HG02870 (cell line): ENCODE data around the gene LRP1B.

ENCODE experiments used
- ATAC-seq: cut with Tn5 transposase; IDR thresholded peaks from one replicate; pipeline ENCODE4 v1.9.1; 2021; ENCODE audit warnings: mild to moderate bottlenecking, moderate library complexity; ENCODE audit not compliant: unreplicated experiment

LRP1B gene

GRCh38 chr2:141490886-141491285 is 639.9 kb downstream of the LRP1B start:
- ATAC-seq = no peak

- no peak for ATAC-seq
Measured at GRCh38 chr2:141482697-141483096, 648.1 kb downstream of the LRP1B start.

- ATAC-seq = no peak
Measured at GRCh38 chr2:141475801-141476200, 655.0 kb downstream of the LRP1B start.

- ATAC-seq = no peak
Measured at GRCh38 chr2:141468761-141469160, 662.1 kb downstream of the LRP1B start.

- no peak for ATAC-seq
Measured at GRCh38 chr2:141467331-141467730, 663.5 kb downstream of the LRP1B start.

GRCh38 chr2:141464995-141465394 is 665.8 kb downstream of the LRP1B start:
- ATAC-seq = no peak

GRCh38 chr2:141458351-141458750 is 672.5 kb downstream of the LRP1B start:
- ATAC-seq = no peak

GRCh38 chr2:141455877-141456276 is 674.9 kb downstream of the LRP1B start:
- no peak for ATAC-seq

GRCh38 chr2:141455211-141455826 is 675.5 kb downstream of the LRP1B start:
- ATAC-seq = no peak

- ATAC-seq = no peak
Measured at GRCh38 chr2:141440072-141440635, 690.7 kb downstream of the LRP1B start.

- ATAC-seq = no peak
Measured at GRCh38 chr2:141439524-141439923, 691.3 kb downstream of the LRP1B start.

GRCh38 chr2:141438536-141438935 is 692.3 kb downstream of the LRP1B start:
- no peak for ATAC-seq

- no peak for ATAC-seq
Measured at GRCh38 chr2:141437521-141437920, 693.3 kb downstream of the LRP1B start.

GRCh38 chr2:141423124-141423523 is 707.7 kb downstream of the LRP1B start:
- no peak for ATAC-seq

GRCh38 chr2:141417246-141417797 is 713.5 kb downstream of the LRP1B start:
- no peak for ATAC-seq

- no peak for ATAC-seq
Measured at GRCh38 chr2:141411419-141411818, 719.4 kb downstream of the LRP1B start.

GRCh38 chr2:141399270-141399669 is 731.5 kb downstream of the LRP1B start:
- no peak for ATAC-seq

- ATAC-seq = no peak
Measured at GRCh38 chr2:141393214-141393545, 737.6 kb downstream of the LRP1B start.

- ATAC-seq = no peak
Measured at GRCh38 chr2:141392517-141393213, 738.2 kb downstream of the LRP1B start.

- ATAC-seq = no peak
Measured at GRCh38 chr2:141386168-141386567, 744.6 kb downstream of the LRP1B start.

- ATAC-seq = no peak
Measured at GRCh38 chr2:141384676-141385075, 746.1 kb downstream of the LRP1B start.

- no peak for ATAC-seq
Measured at GRCh38 chr2:141381946-141382345, 748.9 kb downstream of the LRP1B start.
